SHP77 treated with DMSO at 0.1 percent for 48 hours (cell line): ENCODE data around the gene ARHGAP31.
"Not testable (repeated sequence)": the region's sequence is repeated elsewhere in the genome, so short reads cannot be mapped to it uniquely, and the experiment has no call there.

ENCODE experiments used
- DNase-seq: peaks from one replicate; lab custom pipeline; 2025; lab: John Stamatoyannopoulos, UW

ARHGAP31 gene, protein sequence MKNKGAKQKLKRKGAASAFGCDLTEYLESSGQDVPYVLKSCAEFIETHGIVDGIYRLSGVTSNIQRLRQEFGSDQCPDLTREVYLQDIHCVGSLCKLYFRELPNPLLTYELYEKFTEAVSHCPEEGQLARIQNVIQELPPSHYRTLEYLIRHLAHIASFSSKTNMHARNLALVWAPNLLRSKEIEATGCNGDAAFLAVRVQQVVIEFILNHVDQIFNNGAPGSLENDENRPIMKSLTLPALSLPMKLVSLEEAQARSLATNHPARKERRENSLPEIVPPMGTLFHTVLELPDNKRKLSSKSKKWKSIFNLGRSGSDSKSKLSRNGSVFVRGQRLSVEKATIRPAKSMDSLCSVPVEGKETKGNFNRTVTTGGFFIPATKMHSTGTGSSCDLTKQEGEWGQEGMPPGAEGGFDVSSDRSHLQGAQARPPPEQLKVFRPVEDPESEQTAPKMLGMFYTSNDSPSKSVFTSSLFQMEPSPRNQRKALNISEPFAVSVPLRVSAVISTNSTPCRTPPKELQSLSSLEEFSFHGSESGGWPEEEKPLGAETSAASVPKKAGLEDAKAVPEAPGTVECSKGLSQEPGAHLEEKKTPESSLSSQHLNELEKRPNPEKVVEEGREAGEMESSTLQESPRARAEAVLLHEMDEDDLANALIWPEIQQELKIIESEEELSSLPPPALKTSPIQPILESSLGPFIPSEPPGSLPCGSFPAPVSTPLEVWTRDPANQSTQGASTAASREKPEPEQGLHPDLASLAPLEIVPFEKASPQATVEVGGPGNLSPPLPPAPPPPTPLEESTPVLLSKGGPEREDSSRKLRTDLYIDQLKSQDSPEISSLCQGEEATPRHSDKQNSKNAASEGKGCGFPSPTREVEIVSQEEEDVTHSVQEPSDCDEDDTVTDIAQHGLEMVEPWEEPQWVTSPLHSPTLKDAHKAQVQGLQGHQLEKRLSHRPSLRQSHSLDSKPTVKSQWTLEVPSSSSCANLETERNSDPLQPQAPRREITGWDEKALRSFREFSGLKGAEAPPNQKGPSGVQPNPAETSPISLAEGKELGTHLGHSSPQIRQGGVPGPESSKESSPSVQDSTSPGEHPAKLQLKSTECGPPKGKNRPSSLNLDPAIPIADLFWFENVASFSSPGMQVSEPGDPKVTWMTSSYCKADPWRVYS (N-terminal part only)

DNA sequence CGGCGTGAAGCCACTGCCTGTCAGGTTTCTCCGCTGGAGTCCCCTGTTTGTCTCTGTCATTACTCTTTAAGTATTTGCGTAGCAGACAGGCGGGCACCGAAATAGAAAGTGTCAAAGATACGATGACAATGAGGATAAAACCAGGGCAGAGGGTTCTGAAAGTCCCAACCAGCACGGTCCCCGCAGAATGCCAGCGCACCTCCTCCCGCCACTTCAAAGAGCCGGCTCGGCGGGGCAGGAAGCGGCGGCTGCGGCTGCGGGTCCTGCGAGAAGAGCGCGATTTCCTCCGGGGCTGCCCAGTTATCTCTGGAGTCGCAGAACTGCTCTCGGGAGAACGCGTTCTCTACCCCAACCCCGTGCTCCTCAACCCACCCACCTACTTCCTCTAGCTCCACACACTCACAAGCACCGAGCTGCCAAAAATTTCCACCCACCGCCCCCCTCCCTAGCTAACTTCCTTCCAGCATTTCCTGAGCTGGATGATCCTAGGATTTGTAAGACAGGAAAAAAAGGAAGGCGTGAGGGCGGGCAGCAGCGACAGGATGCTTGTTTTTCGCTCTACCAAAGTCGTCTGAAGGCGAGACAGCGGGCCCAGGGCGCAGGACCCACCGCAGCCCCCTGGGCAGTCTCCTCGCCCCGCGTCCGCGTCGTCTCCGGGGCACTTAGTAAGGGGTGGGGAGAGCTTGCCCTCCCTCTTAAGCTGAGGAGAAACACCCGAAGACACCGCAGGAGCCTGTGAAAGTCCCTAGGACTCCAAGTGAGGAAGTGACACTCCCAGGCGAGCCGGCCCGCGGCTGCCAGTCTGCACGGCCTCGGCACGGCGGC is at the start of gene ARHGAP31:
ARHGAP31 (plus strand) TSS at position 513 of the 825 bp plus-strand sequence. CDS start 522 bp downstream, outside the sequence.
- no peak for DNase-seq

- no peak for DNase-seq
Observed at GRCh38 chr3:119245778-119246177, 48.4 kb upstream of the ARHGAP31 start.

- DNase-seq, result no peak
Observed at GRCh38 chr3:119255214-119255613, 39.0 kb upstream of the ARHGAP31 start.

DNA sequence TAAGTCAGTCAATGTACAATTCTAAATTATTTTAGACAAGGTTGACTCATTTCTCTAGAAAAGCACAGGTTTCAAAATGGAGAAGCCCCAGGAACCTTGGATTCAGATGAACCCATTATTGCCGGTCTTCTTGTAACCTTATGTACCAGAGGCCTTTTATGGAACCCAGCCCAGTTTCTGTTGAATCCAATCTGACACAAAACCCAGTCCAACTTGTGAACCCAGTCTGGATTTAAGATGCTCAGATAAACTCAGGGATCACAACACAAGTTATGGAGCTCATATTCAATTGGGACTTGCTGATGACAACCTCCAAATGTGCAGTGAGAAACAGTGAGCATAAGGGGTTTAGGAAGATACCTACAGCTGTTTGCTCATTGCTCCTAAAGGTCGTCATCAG is 37.1 kb upstream of the ARHGAP31 start:
- no peak for DNase-seq

- no peak for DNase-seq
Observed at GRCh38 chr3:119257654-119258410, 36.4 kb upstream of the ARHGAP31 start.

DNA sequence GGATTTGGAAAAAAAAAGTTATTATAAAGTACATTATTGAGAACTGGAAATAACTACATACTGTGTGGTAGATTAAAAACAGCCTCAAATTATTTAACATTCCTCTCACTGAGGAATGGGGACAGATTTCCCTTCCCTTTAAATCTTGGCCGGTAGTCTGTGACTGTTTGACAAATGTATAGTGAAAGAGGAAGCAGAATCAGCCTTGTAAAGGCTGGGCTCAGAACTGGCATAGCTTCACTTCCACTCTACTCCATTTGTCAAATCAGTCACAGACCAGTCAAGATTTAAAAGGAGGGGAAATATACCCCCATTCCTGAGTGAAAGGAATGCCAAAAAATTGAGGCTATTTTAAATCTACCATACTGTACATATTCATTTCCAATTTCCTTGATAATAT is 35.3 kb upstream of the ARHGAP31 start:
- no peak for DNase-seq

- no peak for DNase-seq
Observed at GRCh38 chr3:119259821-119260220, 34.4 kb upstream of the ARHGAP31 start.

DNA sequence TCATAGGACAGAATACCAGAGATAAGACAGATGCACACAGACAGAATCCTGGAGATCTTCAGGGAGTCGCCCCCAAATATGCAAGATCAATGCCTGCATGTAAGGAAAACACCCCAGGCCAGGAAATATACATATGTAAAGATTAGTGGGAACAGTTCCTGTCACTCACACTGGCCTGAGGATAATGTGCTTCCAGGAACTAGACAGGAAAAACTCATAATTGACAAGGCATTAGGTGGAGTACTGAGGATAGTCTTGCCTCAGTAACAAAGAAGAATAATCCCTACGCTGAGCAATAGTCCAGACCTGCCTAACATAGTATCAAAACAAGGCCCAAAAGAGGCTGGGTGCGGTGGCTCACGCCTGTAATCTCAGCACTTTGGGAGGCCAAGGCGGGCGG is 33.1 kb upstream of the ARHGAP31 start:
- DNase-seq, result no peak

DNA sequence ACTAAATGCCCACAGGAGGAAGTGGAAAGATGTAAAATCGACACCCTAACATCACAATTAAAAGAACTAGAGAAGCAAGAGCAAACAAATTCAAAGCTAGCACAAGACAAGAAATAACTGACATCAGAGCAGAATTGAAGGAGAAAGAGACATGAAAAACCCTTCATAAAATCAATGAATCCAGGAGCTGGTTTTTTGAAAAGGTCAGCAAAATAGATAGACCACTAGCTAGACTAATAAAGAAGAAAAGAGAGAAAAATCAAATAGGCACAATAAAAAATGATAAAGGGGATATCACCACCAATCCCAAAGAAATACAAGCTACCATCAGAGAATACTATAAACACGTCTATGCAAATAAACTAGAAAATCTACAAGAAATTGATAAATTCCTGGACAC is 24.0 kb upstream of the ARHGAP31 start:
- not testable (repeated sequence) for DNase-seq

DNA sequence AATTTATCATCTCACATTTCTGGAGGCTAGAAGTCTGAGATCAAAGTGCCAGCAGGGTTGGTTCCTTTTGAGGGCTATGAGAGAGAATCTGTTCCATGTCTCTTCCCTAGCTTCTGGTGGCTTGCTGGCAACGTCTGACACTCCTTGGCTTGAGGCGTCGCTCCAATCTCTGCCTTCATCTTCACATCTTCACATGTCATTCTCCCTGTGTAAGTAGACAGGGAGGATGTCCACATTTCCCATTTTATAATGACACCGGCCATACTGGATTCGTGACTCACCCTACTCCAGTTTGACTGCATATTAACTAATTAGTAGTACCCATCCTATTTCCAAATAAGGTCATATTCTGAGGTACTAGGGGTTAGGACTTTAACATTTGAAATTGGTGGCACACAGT is 17.5 kb upstream of the ARHGAP31 start:
- no peak for DNase-seq

- no peak for DNase-seq
Observed at GRCh38 chr3:119279101-119279554, 15.1 kb upstream of the ARHGAP31 start.

- DNase-seq, result no peak
Observed at GRCh38 chr3:119279584-119280243, 14.5 kb upstream of the ARHGAP31 start.

DNA sequence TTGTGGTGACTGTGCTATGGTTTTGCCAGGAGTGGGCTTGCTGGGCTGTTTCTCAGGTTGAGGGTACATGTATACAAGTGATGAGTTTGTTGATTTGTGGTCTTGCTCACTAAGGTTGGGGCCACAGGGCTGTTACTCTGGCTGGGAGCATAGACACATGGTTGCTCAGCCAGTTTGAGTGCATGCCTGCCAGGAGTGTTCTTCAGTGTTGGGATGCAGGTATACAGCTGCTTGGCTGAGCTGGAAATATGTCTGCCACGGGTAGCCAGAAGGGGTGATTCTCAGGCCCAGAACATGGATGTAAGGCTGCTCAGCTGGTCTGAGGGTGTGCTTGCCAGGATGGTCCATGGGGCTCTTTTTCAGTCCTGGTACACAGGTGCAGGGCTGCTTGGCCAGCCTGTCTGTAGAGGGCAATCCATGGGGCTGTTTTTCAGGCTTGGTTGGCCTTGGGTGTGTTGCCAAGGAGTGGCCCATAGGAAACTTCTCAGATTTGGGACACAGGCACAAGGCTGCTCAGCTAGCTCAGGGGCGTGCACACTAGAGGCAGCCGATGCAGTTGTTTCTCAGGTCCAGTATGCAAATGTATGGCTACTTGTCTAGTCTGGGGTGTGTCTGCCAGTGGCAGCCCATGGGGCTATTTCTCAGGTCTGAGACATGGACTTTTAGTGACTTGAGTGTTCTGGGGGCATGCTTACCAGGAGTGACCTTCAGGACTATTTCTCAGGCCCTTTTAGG is 5.3 kb upstream of the ARHGAP31 start:
- DNase-seq, result no peak

- DNase-seq, result no peak
Observed at GRCh38 chr3:119289404-119289770, 4.8 kb upstream of the ARHGAP31 start.

- DNase-seq, result no peak
Observed at GRCh38 chr3:119290613-119291012, 3.6 kb upstream of the ARHGAP31 start.

- no peak for DNase-seq
Observed at GRCh38 chr3:119291062-119291700, 3.0 kb upstream of the ARHGAP31 start.

DNA sequence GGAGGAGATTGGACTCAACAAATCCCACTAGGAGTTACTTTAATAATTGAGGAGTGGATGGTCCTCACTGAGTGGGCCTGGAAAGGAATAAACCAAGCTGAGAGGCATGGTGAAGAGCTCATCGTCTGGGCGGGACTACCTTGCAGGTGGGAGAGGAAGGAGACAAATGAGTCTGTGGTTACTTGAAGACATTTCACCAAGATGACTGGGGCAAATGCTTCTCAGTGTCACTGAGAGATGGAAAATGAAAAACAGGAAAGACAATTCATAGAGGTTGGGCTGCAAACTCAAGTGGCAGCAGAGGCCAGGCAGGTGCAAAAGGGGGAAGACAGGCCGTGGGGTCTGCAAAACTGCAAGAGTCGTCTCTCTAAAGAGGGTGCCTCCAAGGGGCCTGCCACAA is 1.5 kb upstream of the ARHGAP31 start:
- no peak for DNase-seq

- no peak for DNase-seq
Observed at GRCh38 chr3:119293105-119293870, 895 bp upstream of the ARHGAP31 start.
